ENCODE data around the gene SINHCAF.

The SINHCAF gene

GRCh38 chr12:31234053-31234840 is 91.7 kb downstream of the SINHCAF start:
- DNase-seq, result no peak

- no peak for DNase-seq
These were observed 92.8 kb downstream of the SINHCAF start for GRCh38 chr12:31233061-31233730.

- no peak for DNase-seq
These were observed 93.5 kb downstream of the SINHCAF start for GRCh38 chr12:31232361-31232965.

GRCh38 chr12:31231611-31232360 is 94.2 kb downstream of the SINHCAF start:
- no peak for DNase-seq

Measured in amygdala (tissue), 56 donors.